Peyer's patch (tissue), 4 donors: ENCODE results near the gene DNAH6.

ENCODE experiments used
- POLR2A ChIP-seq, 2 donors: fragments of 450-650 bp; IDR thresholded peaks; one replicate each; pipeline ENCODE4 v1.5.1; 2017; ENCODE audit warnings: antibody characterized with exemption in 2 of 2, mild to moderate bottlenecking in 2 of 2, moderate library complexity in 2 of 2
- TF ChIP-seq, protein P1 (sequence below), 6 experiments: fragments of 450-650 bp in 4 of 6; fragments of 200-600 bp in 2 of 6; sonication (generic) in 1 of 6; IDR thresholded peaks; one replicate each; pipeline ENCODE4 v1.5.1; 2017 to 2019; ENCODE audit warnings: antibody characterized with exemption in 6 of 6, mild to moderate bottlenecking in 3 of 6, moderate library complexity in 1 of 6

GRCh38 chr2:84483320-84483719, 33.0 kb upstream of the DNAH6 start:
- TF ChIP-seq POLR2A (IDR thresholded peaks at IDR 0.05), result no peak
- TF ChIP-seq, protein P1, sequence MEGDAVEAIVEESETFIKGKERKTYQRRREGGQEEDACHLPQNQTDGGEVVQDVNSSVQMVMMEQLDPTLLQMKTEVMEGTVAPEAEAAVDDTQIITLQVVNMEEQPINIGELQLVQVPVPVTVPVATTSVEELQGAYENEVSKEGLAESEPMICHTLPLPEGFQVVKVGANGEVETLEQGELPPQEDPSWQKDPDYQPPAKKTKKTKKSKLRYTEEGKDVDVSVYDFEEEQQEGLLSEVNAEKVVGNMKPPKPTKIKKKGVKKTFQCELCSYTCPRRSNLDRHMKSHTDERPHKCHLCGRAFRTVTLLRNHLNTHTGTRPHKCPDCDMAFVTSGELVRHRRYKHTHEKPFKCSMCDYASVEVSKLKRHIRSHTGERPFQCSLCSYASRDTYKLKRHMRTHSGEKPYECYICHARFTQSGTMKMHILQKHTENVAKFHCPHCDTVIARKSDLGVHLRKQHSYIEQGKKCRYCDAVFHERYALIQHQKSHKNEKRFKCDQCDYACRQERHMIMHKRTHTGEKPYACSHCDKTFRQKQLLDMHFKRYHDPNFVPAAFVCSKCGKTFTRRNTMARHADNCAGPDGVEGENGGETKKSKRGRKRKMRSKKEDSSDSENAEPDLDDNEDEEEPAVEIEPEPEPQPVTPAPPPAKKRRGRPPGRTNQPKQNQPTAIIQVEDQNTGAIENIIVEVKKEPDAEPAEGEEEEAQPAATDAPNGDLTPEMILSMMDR (IDR thresholded peaks at IDR 0.05), result no peak
